ENCODE results near the gene MAPRE2. TPM values are rescaled to one million over a fixed set of nuclear protein-coding genes. Genes with fewer than 3 reads are reported as not detected.
A peak's percentile ranks its signal among the peaks of the same experiment; 100 is the strongest.

Gene MAPRE2
- total and polyA plus RNA-seq, 9 donors: 17.3 to 38.0 (median 21.5) TPM

DNA sequence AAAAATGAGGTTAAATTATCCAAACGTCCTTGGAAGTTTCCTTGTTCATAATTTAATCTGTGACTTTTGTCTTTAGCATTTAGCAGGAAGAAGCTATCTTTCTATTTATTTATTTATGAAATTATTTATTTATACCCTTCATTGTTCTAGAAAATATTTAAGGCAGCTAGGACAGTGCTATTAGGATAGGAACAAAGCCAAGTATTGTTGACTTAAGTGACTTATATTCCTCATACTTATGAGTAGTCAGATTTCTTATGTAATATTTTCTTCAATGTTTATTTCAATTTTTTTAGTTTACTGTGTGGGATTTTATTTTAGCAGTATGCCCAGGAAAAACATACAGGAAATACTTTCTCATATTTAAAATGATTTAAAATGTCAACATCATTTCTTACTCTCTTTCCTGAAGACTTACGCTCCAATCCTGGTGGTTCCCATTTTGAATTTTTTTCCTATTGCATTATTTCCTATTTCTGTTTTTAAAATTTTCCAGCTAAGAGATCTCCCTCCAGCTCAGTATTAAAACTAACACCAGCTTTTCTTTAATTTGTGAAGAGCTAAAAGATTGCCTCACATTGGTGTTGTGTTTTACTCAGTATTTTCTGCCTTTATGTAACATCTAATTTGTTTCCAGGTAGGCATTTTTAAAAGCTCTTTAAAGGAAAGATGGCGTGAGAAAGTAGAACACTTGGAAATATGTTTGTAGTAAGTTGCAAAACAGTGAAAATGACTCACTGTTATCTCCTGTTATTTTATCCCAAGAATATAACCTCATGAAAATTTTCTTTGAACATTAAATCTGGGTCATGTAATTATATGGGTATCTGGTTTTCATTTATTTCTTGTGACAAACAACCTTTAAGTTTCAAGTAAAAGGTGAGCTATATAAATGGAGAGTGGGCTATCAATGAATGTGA, 32.2 kb downstream of the MAPRE2 start:
- Histone ChIP-seq H3K4me3 (ENCODE audit: low read length) (no peak overlapping the region), H3K27ac (ENCODE audit: low read length) (no peak overlapping the region), H3K4me1 (ENCODE audit: control insufficient read depth, insufficient read depth, low read length) (no peaks in the 10 kb centered on the region), H3K27me3 (ENCODE audit: control insufficient read depth, insufficient read depth, low read length) (no peaks in the 10 kb centered on the region), H3K9me3 (replicated peaks; ENCODE audit: control insufficient read depth, low read depth, low read length) (no peaks in the 10 kb centered on the region), H3K36me3 (ENCODE audit: control insufficient read depth, insufficient read depth, low read length) (peaks cover 5% of the 10 kb centered on the region)
- no CpG with 5 or more reads among the region's 3 CpGs for WGBS (ENCODE audit: insufficient coverage)
- no peak for DNase-seq

DNA sequence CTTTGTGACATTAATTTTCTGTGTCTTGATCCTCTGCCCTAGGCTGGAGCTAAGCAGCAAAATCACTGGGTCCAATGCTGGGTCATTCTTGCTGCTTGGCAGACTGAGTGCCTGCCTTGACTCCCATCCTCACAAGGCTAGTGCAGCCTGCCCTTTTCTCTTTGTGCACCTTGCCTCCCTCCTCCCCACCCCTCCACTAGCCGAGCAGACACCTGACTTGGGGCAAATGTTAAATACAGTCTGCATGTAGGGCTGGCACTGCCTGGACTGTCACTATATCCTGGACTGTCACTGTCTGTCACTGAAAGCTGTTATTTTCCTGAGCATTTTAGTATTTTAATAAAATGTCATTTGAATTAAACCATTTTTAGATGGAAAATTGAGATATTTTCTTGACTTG, 33.4 kb downstream of the MAPRE2 start:
- Histone ChIP-seq H3K4me3 (ENCODE audit: low read length) (no peak overlapping the region), H3K27ac (ENCODE audit: low read length) (no peak overlapping the region), H3K9me3 (replicated peaks; ENCODE audit: control insufficient read depth, low read depth, low read length) (no peaks in the 10 kb centered on the region), H3K36me3 (ENCODE audit: control insufficient read depth, insufficient read depth, low read length) (peaks cover 5% of the 10 kb centered on the region), H3K4me1 (ENCODE audit: control insufficient read depth, insufficient read depth, low read length) (no peaks in the 10 kb centered on the region), H3K27me3 (ENCODE audit: control insufficient read depth, insufficient read depth, low read length) (no peaks in the 10 kb centered on the region)
- 57% methylated on average over 1 of the region's 1 CpG for WGBS (ENCODE audit: insufficient coverage)
- no peak for DNase-seq

DNA sequence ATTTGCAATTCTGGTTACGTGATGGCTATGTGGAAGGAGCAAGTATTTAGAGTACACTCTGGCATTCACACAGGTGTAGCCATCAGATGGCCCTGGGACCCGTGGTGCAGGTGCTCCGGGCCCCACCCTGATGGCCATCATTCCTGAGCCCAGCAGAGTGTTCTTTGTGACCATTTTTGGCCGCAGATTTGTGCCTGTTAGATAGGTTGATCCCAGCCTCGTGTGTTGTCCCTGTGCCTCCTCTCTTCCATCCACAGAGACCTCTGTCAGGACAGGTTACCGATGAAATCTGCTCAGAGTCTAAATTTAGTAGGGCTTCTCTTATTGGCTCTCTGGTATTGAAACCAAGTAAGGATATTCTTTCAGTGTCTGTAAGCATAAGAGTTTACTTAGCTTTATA, 33.9 kb downstream of the MAPRE2 start:
- no peak for DNase-seq
- H3K27me3 ChIP-seq (ENCODE audit: control insufficient read depth, insufficient read depth, low read length): no peaks in the 10 kb centered on the region
- no peak overlapping the region for H3K27ac ChIP-seq (ENCODE audit: low read length)
- 83% methylated on average over 1 of the region's 6 CpGs for WGBS (ENCODE audit: insufficient coverage)
- peaks cover 5% of the 10 kb centered on the region for H3K36me3 ChIP-seq (ENCODE audit: control insufficient read depth, insufficient read depth, low read length)
- no peak overlapping the region for H3K4me3 ChIP-seq (ENCODE audit: low read length)
- H3K4me1 ChIP-seq (ENCODE audit: control insufficient read depth, insufficient read depth, low read length): no peaks in the 10 kb centered on the region
- no peaks in the 10 kb centered on the region for H3K9me3 ChIP-seq (replicated peaks; ENCODE audit: control insufficient read depth, low read depth, low read length)

DNA sequence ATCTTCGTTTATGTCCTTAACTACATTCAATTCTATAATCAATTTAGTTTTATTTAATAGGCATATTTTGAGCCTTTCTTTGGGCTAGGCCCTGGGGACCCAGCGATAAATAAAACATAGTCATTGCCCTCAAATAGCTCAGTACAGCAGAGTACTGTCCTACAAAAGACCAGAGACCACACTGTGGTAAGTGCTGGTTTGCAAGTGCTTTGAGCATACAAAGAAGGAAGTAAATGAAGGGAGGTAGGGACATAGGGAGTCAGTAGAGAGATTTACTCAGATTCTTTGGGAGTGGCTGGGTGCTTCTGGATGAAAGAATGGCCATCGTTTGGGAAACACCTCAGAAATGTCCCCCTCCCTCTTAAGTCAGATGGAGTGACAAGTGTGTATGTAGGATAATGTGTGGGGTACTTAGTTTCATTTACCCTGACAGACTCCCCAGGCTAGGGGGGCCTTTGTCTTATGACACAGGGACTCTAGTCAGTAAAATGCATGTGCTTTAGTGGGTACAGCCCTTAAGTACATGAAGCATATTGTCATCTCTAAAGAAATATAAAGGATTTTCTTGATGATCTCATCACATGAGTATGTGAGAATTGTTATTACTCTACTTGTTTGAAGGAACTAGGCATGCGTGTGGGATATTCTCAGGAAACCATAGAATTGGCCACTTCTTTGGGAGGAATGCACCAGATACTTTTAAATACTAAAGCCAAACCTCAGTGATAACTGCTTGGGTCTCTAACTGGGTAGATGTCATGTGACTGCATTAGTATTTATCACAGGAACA, 35.1 kb downstream of the MAPRE2 start:
- no peaks in the 10 kb centered on the region for H3K9me3 ChIP-seq (replicated peaks; ENCODE audit: control insufficient read depth, low read depth, low read length)
- H3K4me1 ChIP-seq (ENCODE audit: control insufficient read depth, insufficient read depth, low read length): no peaks in the 10 kb centered on the region
- H3K27me3 ChIP-seq (ENCODE audit: control insufficient read depth, insufficient read depth, low read length): no peaks in the 10 kb centered on the region
- H3K27ac ChIP-seq (ENCODE audit: low read length): no peak overlapping the region
- H3K4me3 ChIP-seq (ENCODE audit: low read length): no peak overlapping the region
- DNase-seq: peak; percentile 12
- H3K36me3 ChIP-seq (ENCODE audit: control insufficient read depth, insufficient read depth, low read length): no peaks in the 10 kb centered on the region
- no CpG with 5 or more reads among the region's 4 CpGs for WGBS (ENCODE audit: insufficient coverage)

DNA sequence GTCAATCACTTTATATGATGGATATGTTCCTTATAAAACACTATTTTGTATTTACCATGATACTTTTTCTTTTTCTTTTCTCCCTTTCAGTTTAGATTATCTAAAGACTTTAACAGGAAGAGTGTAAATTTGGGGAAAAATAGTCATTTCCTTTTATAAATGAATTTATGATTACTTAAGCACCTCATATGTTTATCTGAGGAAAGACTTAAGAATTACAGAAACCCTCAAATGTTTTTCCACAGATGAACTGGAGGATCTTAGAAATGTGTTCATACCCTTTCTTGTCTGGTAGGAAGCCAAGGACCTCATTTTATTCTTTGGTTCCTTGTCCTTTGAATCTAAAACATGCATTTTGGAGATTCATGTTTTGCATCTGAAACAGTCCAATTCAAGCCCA, 36.7 kb downstream of the MAPRE2 start:
- no peak for DNase-seq
- Histone ChIP-seq H3K4me3 (ENCODE audit: low read length) (no peak overlapping the region), H3K27me3 (ENCODE audit: control insufficient read depth, insufficient read depth, low read length) (no peaks in the 10 kb centered on the region), H3K27ac (ENCODE audit: low read length) (no peak overlapping the region), H3K36me3 (ENCODE audit: control insufficient read depth, insufficient read depth, low read length) (no peaks in the 10 kb centered on the region), H3K4me1 (ENCODE audit: control insufficient read depth, insufficient read depth, low read length) (no peaks in the 10 kb centered on the region), H3K9me3 (replicated peaks; ENCODE audit: control insufficient read depth, low read depth, low read length) (no peaks in the 10 kb centered on the region)

DNA sequence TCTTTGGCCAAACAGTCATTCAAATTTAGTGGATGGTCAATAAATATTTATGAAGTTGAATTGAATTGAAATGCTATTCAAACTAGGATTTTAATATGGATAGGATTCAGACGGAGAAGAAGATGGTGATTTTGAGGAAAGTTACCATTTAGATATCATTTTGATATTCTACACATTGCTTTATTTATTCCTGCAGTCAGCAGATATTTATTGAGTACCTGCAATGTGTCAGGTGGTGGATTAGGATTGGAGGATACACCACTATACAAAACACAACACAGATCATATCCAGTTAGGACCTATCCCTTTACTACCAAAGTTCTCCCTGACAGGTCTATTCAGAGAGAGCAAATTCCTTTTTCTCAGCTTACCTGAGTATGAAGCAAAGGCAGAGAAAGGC, 38.8 kb downstream of the MAPRE2 start:
- H3K4me1 ChIP-seq (ENCODE audit: control insufficient read depth, insufficient read depth, low read length): no peaks in the 10 kb centered on the region
- no peaks in the 10 kb centered on the region for H3K9me3 ChIP-seq (replicated peaks; ENCODE audit: control insufficient read depth, low read depth, low read length)
- H3K36me3 ChIP-seq (ENCODE audit: control insufficient read depth, insufficient read depth, low read length): no peaks in the 10 kb centered on the region
- DNase-seq: no peak
- no CpG with 5 or more reads among the region's 1 CpG for WGBS (ENCODE audit: insufficient coverage)
- no peaks in the 10 kb centered on the region for H3K27me3 ChIP-seq (ENCODE audit: control insufficient read depth, insufficient read depth, low read length)
- H3K4me3 ChIP-seq (ENCODE audit: low read length): no peak overlapping the region
- no peak overlapping the region for H3K27ac ChIP-seq (ENCODE audit: low read length)

DNA sequence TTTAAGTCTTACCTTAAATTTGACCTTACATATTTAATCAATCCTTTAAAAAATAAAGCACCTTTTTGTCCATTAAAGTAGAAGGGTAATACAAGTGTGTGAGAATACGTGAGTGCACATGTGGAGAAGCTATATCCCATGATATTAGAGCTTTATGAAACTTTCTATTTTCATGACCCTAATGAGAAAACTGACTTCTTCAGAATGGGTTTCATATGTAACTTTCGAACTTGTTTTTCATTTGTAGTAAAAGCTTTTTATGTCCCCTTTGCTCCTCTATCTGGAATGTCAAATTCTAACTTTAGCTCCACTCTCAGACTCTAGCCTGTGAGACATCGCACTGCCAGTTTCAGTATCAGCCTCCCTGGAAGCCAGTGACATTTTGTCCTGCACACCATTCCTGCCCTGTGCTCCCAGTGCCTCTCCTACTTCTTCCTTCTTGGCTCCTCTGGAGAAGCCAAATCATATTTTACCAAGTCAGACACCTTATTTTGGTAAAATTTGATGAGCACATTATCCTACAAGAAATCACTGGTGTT, 42.0 kb downstream of the MAPRE2 start:
- Histone ChIP-seq H3K27me3 (ENCODE audit: control insufficient read depth, insufficient read depth, low read length) (no peaks in the 10 kb centered on the region), H3K27ac (ENCODE audit: low read length) (no peak overlapping the region), H3K4me3 (ENCODE audit: low read length) (no peak overlapping the region), H3K9me3 (replicated peaks; ENCODE audit: control insufficient read depth, low read depth, low read length) (no peaks in the 10 kb centered on the region), H3K4me1 (ENCODE audit: control insufficient read depth, insufficient read depth, low read length) (no peaks in the 10 kb centered on the region), H3K36me3 (ENCODE audit: control insufficient read depth, insufficient read depth, low read length) (no peaks in the 10 kb centered on the region)
- WGBS (ENCODE audit: insufficient coverage): 100% methylated on average over 1 of the region's 3 CpGs
- no peak for DNase-seq

DNA sequence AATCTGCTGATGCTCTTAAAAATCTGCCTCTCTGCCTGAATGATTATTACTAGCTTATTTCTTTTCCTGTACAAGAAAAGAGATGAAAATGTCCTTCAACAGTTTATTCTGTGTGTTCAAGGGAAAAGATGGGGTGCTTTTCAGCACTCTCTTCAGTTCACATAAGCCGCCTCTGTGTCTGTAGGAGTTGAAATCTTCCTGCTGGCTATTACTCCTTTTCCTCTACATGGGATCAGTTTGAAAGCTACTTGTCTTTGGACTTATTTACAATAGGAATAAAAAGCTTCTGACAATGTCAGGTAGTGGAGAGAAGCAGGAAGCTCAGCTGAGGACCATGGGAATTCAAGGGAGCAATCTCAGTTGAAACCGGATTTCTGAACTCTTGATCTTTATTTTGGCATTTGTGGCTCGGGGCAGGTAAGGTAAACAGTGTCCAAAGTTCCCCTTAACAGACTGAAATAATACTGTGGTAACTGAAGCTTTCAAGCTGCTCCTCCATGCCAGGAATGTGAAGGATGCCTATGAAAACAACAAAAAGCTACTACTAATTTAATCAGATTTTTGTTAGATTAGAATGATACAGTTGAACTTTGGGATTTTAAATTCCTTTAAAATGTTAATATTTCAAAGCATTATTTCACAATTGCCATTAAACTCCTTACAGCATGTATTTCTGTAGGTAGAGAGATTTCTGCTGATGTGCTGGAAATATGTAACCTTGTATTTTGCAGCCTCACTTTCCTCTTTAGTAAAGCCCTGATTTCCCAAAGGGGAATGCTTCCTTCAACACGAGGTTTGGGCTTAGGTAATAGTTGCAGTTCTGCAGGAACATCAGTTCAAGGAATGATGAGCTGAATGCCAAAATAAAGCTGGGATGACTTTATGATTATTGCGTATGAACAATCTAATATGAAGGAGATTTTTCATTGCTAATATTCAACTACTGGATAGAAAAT, 43.6 kb downstream of the MAPRE2 start:
- H3K36me3 ChIP-seq (ENCODE audit: control insufficient read depth, insufficient read depth, low read length): no peaks in the 10 kb centered on the region
- H3K27ac ChIP-seq (ENCODE audit: low read length): no peak overlapping the region
- H3K4me1 ChIP-seq (ENCODE audit: control insufficient read depth, insufficient read depth, low read length): no peaks in the 10 kb centered on the region
- no peak for DNase-seq
- no CpG with 5 or more reads among the region's 5 CpGs for WGBS (ENCODE audit: insufficient coverage)
- no peak overlapping the region for H3K4me3 ChIP-seq (ENCODE audit: low read length)
- H3K27me3 ChIP-seq (ENCODE audit: control insufficient read depth, insufficient read depth, low read length): no peaks in the 10 kb centered on the region
- H3K9me3 ChIP-seq (replicated peaks; ENCODE audit: control insufficient read depth, low read depth, low read length): no peaks in the 10 kb centered on the region

DNA sequence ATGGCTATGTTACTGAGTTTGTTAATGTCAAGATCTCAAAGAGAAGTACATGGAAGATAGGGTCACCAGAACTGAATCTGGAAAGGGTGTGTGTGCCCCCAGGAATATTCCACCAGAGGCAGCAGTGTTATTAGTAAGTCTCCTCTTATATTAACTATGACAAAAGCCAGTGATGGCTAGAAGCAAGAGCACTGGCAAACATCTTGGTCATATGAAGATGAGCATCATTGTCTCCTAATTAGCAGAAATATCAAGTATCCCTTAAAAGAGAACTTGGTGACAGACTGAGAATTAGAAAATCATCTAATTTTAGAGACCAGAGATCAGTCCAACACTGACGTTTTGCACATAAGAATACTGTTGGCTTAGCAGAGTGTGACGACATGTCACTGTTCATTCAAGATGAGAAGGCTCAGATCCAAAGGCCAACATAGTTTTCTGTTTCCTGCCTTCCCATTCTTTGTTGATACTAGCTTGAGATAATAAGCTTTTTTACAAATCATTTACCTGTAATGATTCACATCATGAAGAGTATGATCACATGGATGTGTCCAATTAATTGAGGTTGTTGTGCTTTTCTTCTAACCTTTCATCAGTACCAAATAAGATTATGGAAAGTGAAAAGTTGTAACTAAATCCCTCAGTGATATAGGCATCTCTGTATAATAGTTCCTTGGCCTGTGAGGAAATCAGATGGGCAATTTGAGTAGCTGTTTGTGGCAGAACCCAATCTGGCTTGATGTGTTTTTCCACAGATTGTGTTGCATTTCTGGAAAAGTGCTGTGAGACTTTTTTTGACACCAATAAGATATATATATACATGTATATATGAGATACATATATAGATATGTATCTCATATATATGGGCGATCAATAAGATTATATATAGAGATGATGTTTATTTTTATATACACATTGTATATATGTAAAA, 44.5 kb downstream of the MAPRE2 start:
- no peak for DNase-seq
- Histone ChIP-seq H3K27ac (ENCODE audit: low read length) (no peak overlapping the region), H3K9me3 (replicated peaks; ENCODE audit: control insufficient read depth, low read depth, low read length) (no peaks in the 10 kb centered on the region), H3K4me3 (ENCODE audit: low read length) (no peak overlapping the region), H3K36me3 (ENCODE audit: control insufficient read depth, insufficient read depth, low read length) (no peaks in the 10 kb centered on the region), H3K4me1 (ENCODE audit: control insufficient read depth, insufficient read depth, low read length) (no peaks in the 10 kb centered on the region), H3K27me3 (ENCODE audit: control insufficient read depth, insufficient read depth, low read length) (no peaks in the 10 kb centered on the region)
- WGBS (ENCODE audit: insufficient coverage): no CpG with 5 or more reads among the region's 3 CpGs
